IPS-NIHi11 (cell line): ENCODE results near the gene FHIT.

ENCODE experiments used
- DNase-seq: peaks from one replicate; pipeline ENCODE4 v3.0.0; 2012; ENCODE audit warnings: mixed read lengths, low spot score

FHIT gene

DNA sequence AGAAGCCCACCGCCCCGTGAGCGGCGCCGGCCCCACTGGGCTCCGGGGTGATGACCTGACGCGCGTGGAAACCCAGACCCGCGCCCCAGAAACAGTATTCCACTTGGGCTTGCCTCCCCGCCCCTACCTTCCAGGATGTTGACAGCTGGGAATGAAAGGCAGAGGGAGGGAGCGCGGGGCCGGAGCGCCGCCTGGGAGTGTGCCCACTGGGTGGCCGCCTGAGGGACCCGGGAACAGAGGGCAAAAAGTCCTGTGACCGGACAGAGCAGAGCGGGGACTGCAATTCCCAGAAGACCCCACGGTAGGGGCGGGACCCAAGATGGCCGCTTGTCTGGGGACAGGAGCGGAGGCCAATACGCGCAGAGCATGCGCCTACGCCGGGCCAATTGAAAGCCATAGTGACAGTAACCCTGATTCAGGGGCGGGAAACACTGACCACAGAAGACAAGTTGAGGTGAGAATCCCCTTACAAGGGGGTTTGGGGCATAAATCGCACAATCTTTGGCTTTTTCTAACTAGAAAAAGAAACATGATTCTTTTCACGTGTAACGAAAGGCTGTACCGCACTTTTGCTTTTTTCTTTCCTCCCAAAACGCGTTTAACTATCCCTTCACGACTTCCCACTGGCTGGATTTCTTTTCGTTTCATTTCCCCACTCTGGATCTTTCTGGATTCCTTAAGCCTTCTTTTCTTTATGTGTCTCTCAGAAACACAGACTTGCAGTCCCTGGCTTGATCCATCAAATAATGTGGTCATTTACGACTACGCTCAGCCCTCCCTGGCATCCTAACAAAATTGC lies at the start of gene FHIT:
TSS of gene FHIT (minus strand) at position 279 of the 799 bp plus-strand sequence.
- DNase-seq: peak; percentile 93

DNA sequence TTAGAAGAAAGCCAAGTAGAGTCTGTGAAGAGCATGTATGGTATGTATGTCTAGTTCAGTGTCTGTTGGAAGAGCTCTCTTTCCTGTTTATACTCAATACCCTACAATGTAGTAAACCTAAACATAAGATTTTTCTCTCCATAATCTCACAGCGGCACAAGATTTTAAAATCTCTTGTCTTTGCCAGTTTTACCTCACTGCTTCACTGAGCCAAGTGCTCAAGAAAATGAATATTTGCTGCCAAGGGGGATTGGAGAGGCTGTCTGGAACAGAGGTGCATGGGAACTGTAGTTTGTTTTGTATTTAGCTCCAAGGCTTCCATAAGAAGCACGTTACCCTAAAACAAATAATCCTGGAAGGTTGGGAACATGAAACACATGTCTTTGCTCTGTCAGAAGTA lies 49.5 kb upstream of the FHIT start:
- DNase-seq: no peak

DNA sequence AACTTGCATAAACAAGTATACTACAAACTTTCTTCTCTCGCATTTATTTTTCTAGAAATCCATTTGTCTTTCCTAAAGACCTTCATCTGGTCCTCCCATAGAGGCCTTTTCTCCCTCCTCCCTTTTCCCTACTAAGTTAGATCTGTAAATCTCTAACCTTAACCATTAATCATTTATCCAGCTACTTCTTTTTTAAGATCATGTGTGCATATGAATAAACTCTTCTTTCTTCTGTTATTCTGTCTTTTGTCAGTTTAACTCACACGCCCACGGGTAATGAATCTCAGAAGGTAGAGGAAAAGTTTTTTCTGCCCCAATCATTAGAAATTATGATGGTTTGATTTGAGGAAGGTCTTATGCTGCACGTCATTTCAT lies 48.7 kb upstream of the FHIT start:
- no peak for DNase-seq

DNA sequence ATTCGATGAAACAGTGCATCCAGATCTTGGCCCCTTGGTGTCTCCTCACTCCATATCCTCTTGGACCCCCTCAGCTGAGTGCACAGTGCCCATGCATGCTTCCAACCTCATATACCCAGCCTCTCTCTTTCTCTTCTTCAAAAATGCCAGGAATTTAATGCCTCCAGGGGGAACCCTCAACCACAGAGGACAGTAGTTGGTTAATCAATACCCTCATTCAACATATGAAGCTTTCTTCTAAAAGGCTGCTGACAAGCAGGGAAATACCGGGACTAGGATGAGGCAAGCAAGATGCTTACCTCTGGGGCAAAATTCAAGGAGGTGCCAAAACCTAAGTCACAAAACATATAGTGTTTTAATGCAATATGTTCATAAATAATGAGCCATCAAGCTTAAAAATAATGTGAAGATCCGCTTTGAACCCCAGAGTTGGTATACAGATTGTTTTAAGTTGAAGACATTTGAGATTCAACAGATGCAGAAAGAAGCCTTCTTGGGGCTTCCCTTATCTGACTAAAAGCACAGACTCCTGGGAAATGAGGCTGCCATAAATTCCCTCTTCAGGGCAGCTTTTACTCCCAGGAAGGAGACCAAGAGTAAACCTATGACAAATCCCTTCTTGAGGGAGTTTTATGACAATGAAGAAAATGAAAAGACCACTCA lies 48.2 kb upstream of the FHIT start:
- DNase-seq: peak; percentile 33

DNA sequence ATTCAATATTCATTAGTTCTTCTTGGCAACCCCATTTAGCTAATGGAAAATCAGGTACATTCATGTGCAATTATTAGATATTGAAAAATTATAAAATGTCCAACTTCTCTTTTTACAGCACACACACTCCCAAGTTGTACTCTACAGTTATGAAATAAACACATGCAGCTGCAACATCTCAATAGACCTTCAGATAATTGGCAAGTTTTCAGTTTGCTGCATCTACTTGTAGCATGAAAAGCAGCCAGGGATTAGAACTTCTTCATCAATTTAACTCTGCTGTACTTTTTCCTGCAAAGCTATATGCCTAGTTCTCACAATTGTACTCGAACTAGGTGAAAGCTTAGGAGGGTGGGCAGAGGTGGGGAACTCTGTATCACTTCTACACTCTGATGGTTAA lies 46.6 kb upstream of the FHIT start:
- no peak for DNase-seq

DNA sequence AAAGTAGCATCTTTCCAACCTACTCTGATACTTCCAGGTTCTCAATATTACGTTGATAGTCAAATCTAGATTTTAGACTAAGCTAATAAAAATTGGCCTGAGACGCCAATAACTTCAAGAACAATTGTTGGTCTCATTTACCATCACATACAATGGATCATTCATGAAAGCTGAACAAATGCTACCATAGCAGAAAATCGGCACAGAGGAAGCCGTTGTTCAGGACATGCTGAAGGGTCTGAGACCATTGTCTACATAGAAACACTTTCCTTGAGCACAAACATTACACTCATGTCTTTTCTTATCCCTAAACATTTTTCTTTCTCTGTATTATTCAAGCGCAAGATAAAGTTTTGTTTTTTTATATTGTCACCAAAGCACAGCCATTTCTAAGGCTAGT lies 37.2 kb upstream of the FHIT start:
- no peak for DNase-seq

DNA sequence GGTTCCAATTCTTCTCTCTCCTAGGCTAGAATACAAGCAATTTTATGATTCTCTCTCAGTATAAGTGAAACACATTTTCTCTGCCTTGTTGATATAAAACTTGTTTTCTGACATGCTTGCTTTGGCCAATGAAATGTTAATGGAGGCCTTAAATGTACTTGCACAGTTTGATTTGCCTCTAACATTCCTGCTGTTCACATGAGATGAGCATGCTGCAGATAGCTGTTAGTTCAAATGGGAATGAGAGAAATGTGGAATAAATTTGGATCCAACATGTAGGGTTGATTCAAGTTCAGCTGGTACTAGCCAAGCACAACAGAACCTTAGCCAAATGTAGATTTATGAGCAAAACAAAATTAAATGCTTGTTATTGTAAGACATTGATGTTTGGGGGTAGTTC lies 32.6 kb upstream of the FHIT start:
- no peak for DNase-seq

DNA sequence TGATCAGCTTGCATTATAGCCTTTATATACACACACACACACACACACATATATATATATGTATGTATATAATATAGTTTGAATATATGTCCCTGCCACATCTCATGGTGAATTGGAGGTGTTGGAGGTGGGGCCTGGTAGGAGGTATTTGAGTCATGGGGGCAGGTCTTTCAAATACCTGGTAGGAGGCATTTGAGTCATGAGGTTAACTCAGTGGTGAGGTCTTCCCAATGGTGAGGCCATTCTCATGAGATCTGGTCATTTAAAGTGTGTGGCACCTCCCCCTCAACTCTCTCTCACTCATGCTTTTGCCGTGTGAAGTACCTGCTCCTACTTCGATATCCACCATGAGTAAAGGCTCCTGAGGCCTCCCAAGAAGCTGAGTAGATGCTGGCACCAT lies 27.5 kb upstream of the FHIT start:
- no peak for DNase-seq

DNA sequence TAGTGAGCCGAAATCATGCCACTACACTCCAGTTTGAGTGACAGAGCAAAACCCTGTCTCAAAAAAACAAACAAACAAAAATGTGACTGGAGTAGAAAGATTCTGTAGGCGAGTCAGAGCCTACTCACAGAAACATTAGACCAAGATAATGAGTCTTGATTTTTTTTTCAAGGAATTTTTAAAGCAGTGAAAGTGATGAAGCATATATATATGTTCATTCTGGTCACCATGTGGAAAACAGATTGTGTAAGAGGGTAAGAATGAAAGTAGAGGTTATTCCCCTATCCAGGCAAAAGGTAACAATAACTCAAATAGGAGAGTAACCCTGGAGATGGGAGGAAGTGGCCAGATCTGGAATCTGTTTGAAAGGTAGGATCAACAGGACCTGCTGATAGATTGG lies 26.2 kb upstream of the FHIT start:
- DNase-seq: no peak

DNA sequence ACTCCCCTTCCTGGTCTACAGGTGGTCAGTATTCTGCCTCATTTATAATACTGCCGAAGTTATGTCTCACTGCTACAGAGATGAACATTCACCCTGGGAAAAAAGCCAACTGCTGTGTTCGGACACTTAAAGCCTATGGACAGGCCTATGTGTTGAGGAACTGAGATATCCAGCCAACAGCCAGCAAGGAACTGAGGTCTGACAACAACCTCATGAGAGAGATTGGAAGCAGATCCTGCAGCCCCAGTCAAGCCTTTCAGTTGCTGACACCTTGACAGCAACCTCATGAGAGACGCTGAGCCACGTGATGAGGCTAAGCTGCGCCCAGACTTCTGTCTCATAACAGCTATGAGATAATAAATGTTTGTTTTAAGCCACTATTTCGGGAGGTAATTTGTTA lies 18.2 kb upstream of the FHIT start:
- DNase-seq: no peak

DNA sequence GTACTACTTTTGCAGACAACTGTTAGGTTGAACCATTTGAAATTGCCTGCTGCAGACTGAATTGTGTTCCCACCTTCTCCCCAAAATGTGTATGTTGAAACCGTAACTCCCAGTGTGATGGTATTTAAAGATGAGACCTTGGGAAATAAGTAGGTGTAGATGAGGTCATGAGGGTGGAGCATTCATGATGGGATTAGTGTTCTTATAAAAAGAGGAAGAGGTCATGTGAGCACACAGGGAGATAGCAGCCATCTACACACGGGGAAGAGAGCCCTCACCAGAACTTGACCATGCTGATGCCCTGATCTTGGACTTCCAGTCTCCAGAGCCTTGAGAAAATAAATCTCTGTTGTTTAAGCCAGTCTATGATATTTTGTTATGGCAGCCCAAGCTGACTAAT lies 17.4 kb upstream of the FHIT start:
- no peak for DNase-seq

DNA sequence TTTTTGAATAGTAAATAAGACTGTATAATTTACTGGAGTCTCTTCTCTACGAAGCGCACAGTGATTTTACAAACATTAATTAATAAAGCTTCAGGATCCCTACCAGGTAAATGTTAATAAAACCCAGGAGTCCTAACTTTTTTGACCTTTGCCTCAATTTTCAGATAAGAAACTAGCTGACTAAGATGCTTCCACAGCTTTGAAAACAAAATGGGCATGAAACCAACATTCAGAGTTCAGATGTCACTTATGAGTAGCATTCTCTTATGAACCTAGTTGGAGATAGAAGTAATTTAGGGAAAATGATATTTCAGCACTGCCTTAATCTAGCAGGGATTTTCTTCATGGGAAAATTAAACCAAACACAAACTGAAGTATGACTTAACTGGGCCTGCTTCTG lies 13.0 kb upstream of the FHIT start:
- DNase-seq: no peak

DNA sequence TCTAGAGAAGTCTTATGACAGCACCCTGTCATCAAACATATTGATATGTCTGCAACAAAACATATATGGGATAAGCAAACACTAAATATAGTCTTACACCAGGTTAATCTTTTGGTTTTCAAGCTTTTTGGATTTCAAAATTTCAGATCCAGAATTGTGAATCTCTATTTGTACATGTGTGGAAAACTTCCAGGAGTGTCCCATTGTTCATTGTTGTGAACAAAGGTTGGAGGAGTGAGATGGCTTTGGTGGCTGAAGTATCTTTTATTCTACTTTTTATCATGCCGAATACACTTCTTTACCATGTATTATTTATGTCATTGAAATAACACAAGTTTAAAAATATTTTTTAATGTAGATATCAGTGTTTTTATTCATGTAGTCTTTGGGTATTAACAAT lies 5.9 kb upstream of the FHIT start:
- DNase-seq: no peak

DNA sequence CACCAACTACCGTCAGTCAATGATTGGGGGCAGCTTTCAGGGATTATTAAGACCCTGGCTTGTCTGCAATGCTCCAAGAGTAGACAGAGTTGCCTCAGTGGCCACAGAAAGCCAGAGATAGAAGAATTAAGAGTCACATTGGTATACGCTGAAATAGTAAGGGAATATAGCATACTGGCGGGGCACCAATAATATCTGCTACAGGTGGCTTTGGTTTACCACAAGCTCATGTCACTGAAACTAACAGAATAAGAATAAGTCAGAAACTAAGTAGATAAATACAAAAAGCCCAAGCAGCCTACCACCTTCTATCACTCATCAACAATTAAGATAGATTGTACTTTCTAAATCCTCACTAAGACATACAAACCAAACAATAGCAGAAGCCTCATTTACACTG lies 2.5 kb upstream of the FHIT start:
- DNase-seq: no peak

DNA sequence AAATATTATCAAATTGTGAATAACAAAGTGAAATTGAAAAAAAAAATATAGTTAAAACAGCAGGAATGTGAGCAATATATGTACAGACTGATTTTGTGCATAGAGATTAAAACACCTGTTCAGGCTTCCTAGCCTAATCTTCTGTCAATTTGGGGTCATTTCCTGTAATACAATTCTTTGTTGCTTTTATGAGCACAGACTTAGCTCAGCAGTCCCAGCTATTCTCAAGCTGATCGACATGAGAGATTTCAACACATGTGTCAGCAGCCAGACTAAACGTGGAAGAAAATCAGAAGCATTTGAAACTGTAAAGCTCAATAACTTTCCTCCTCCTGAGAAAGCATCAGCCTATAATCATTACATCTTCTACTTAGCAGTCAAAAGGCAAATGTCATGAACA lies 1.6 kb upstream of the FHIT start:
- no peak for DNase-seq

DNA sequence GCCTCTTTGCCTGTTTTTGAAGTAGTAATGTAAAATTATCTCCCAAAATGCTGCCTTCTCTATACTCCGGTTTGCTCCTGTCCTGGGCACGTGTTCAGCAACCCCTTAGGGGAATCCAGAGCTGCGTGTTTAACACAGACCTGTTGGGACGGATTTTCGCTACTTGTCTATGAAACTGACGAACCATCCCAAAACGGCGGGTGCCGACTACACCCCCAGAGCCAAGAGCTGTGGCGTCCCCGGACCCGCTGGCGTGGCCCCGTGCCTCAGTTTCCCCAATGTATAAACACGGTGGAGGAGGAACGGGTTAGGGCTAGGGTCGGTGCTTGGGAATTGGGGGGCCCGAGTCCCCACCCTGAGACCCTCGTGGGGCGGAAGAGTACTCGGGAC lies 473 bp downstream of the FHIT start:
- DNase-seq: no peak

DNA sequence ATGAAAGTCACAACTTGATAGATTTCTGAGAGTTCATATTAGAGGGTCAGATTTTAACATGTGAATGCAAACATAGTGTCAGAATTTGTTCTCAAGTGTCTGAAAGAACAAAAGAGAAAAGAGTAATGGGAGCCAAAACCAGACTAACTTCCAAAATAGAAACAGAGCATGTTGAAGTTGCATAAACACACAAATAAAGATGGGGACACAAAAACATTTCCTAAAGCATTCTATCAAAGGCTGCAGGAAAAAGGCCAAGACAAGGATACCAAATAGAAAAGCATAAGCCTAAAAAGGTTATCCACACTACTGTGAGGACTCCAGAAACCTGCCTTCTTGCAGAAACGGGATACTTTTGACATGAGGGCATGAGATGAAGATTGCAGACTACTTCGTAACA lies 2.8 kb downstream of the FHIT start:
- no peak for DNase-seq

DNA sequence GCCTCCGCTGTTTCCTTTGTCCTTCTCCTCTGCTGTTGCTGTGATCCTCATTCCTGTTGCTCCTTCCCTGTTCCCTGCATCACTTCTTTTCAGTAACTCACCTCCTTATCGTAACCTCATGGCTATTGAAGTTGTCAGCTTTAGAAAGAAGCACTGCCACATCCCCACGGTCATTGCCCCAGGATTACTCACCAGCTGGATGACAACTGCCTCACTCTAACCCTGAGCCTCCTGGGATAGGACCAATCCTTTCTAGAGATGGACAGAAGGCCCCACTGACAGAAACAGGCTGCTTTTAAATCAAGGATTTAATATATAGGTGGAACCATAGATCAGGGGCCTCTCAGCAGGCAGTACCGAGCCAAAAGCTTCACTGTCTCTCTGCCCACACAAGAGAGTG lies 4.1 kb downstream of the FHIT start:
- DNase-seq: no peak

DNA sequence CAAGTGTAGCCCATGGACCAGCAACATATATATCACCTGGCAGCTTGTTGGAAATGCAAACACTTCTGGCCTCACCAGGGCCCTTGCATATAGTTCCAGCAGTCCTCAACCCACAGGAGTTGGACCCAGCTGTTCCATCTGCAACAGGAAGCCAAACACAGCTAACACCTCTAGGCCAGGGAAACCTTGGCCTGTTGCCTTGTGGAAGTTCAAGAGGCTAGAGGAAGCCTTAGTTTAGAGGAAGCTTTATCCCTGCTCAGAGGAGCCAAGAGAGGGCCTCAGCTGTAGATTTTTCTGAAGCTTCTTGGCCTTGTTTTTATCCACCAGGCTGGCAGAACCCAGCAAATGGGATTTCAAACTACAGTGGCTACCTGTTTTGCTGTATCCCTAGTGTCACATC lies 11.4 kb downstream of the FHIT start:
- no peak for DNase-seq

DNA sequence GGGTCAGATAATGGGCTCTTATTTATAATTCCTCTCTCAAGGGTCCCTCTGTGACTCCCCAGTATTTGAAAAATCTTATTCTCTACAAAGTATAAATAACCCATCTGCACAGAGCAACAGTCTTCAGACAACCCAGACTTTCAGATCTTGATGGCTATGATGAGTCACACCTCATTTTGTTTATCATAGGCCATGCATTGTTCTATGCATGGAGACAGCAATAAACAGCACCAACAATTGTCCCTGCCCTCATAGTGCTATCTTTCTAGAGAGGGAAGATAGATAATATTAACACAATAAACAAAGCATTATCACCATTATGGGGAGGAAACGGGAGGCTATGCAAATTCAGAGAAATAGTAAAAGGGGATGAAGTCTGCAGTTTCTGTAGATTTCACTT lies 13.4 kb downstream of the FHIT start:
- no peak for DNase-seq

DNA sequence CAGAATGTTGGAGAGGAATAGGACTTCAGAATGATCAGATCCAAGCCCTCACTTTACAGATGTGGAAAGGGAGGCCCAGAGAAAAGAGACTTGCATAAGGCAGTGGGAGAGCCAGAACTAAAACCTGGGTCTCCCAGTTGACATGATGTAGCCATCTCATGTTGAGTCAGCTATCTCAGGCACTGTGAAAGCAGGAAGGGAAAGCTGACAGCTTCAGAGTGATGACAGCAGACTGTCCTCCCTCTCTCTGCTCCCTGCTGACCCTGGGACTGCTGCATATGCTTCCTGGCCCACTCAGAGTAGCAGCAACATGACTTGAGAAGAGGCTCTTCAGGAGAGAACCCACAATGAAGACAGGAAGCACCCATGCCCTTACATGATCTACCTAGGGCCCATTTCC lies 14.7 kb downstream of the FHIT start:
- DNase-seq: no peak

DNA sequence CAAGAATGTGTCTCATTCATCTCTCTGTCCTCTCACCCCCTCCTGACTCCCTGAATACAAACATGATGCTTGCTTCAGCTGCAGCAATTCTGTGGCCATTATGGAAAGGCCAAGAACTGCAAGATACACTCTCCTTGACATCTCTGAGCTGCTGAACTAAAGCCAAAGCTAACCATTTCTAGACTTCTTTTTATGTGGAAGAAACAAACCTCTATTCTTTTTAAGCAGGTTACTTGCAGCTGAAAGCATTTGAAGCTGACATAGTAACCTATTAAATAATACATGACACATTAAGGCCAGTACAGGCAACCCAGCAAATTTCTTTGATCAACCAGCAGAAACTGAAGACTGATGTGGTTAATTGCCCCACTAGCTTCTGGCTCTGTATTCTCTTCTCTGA lies 17.5 kb downstream of the FHIT start:
- no peak for DNase-seq

DNA sequence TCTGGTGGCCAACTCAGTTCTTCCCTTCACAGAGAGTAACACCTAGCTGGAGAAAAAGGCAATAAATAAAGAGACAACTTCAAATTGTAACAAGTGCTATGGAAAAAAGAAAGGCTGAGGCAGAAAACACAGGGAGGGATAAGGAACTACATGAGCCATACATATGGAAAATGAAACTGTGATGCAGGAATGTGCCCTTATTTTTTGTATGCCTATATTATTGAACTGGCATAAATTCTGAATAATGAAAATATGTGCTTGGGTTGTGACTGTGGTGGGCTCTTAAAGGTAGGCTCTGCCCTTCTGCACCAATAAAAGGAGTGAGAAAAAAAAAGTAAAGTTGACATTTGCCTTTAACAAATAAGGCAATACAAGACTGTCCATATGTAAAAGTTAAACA lies 19.6 kb downstream of the FHIT start:
- DNase-seq: no peak

DNA sequence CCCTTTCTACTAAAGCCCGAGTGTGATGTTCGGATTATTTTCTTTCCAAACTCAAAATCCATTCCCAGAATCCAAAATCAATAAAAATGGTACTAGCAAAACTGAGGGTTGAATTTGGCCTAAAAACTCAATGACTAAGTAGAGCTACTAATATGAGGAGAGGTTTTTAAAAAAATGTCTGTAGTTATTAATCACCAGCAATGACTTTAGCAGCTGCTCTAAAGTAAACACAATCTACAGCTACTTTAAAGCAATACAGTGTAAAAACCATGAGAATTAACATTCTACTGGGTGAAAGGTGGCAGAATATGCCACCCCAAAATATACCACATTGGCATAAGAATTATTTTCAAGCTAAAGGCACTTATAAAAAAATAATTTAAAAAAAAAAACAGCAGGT lies 23.5 kb downstream of the FHIT start:
- no peak for DNase-seq
